Keratinocyte (primary cell): Measurements from ENCODE around the gene POLE3. TPM values are rescaled to one million over a fixed set of nuclear protein-coding genes. Genes with fewer than 3 reads are reported as not detected.

ENCODE experiments used
- DNase-seq: peaks from one replicate; pipeline ENCODE4 v3.0.0-alpha.2; 2011; ENCODE audit warnings: low read depth, missing footprints, low spot score
- FAIRE-seq: peaks from 2 replicates; lab custom pipeline; 2011; peaks lifted over from hg19 to GRCh38; lab: Jason Lieb, UNC
- H2AFZ ChIP-seq: 2 replicates; pipeline ENCODE4 v1.6.0; 2012; ENCODE audit warnings: low read length, control low read depth, inconsistent platforms; ENCODE audit not compliant: control insufficient read depth
- H3K27ac ChIP-seq: 2 replicates; pipeline ENCODE4 v1.5.1; 2011; ENCODE audit warnings: low read length; ENCODE audit not compliant: control insufficient read depth, insufficient read depth
- H3K27me3 ChIP-seq: 3 replicates; pipeline ENCODE4 v1.6.0; 2011; ENCODE audit warnings: low read length; ENCODE audit not compliant: control insufficient read depth, insufficient read depth; ENCODE audit errors: extremely low read depth
- H3K36me3 ChIP-seq, 2 experiments: 2 replicates in 1 of 2; 3 replicates in 1 of 2; pipeline ENCODE4 v1.5.1; 2011; ENCODE audit warnings: low read length in 2 of 2, mild to moderate bottlenecking in 1 of 2; ENCODE audit not compliant: control insufficient read depth in 2 of 2, insufficient read depth in 2 of 2; ENCODE audit errors: extremely low read depth in 1 of 2
- H3K4me1 ChIP-seq: 3 replicates; pipeline ENCODE4 v1.5.1; 2011; ENCODE audit warnings: low read length; ENCODE audit not compliant: control insufficient read depth, insufficient read depth; ENCODE audit errors: extremely low read depth
- H3K4me2 ChIP-seq: 3 replicates; pipeline ENCODE4 v1.6.0; 2011; ENCODE audit warnings: low read depth, low read length; ENCODE audit not compliant: control insufficient read depth, insufficient read depth; ENCODE audit errors: extremely low read depth
- H3K4me3 ChIP-seq, 3 experiments: fragments of 200-600 bp in 1 of 3; sonication (generic) in 1 of 3; 2 replicates in 2 of 3; 3 replicates in 1 of 3; pipeline ENCODE4 v1.5.1; 2011 to 2016; ENCODE audit warnings: low read length in 3 of 3, mild to moderate bottlenecking in 3 of 3, control low read depth in 2 of 3, inconsistent platforms in 1 of 3, low read depth in 1 of 3, mixed read lengths in 1 of 3, mixed run types in 1 of 3, moderate library complexity in 1 of 3; ENCODE audit not compliant: control insufficient read depth in 2 of 3, insufficient read depth in 2 of 3; ENCODE audit errors: extremely low read depth in 1 of 3
- H3K79me2 ChIP-seq: 2 replicates; pipeline ENCODE4 v1.6.0; 2012; ENCODE audit warnings: low read length; ENCODE audit not compliant: control insufficient read depth, insufficient read depth
- H3K9ac ChIP-seq: 3 replicates; pipeline ENCODE4 v1.6.0; 2011; ENCODE audit warnings: low read length; ENCODE audit not compliant: control insufficient read depth, insufficient read depth; ENCODE audit errors: extremely low read depth
- H3K9me1 ChIP-seq: 3 replicates; pipeline ENCODE4 v1.6.0; 2011; ENCODE audit warnings: low read length; ENCODE audit not compliant: control insufficient read depth, insufficient read depth; ENCODE audit errors: extremely low read depth
- H3K9me3 ChIP-seq: 2 replicates; pipeline ENCODE4 v1.5.1; 2012; ENCODE audit warnings: low read depth, low read length; ENCODE audit not compliant: control insufficient read depth
- H4K20me1 ChIP-seq: 3 replicates; pipeline ENCODE4 v1.6.0; 2011; ENCODE audit warnings: low read length; ENCODE audit not compliant: control insufficient read depth, insufficient read depth; ENCODE audit errors: extremely low read depth
- EZH2 ChIP-seq: IDR thresholded peaks from one replicate; pipeline ENCODE4 v1.6.1; 2012; ENCODE audit warnings: inconsistent platforms, mild to moderate bottlenecking, low read length, moderate library complexity
- dilution Hi-C: fragments of 300-500 bp; cut with MboI; formaldehyde crosslinking; loops from one replicate; pipeline ENCODE4 v1.7.0; 2020; ENCODE audit warnings: low sequenced_read_pairs; ENCODE audit not compliant: extremely low pct_ligation_motif_present
- polyA plus RNA-seq, 5 experiments: library from polyadenylated mRNA; depleted of rRNA in 3 of 5; stranded (reverse) in 3 of 5; stranded (forward) in 1 of 5; unstranded in 1 of 5; fragments of >200 nt; gene quantifications; 1 replicate in 1 of 5; 2 replicates in 3 of 5; 3 replicates in 1 of 5; pipeline versions ENCODE4 v1.2.1 to v1.2.3, GENCODE V29; 2011 to 2012; ENCODE audit warnings: missing spikeins in 2 of 5, low read depth in 1 of 5, low replicate concordance in 1 of 5
- TF ChIP-seq, protein P1 (sequence below), 3 experiments: IDR thresholded peaks in 1 of 3; conservative IDR thresholded peaks in 1 of 3; optimal IDR thresholded peaks in 1 of 3; 2 replicates in 2 of 3; 3 replicates in 1 of 3; pipeline versions ENCODE3 to v1.5.1; 2011; ENCODE audit warnings: low read length in 3 of 3, mild to moderate bottlenecking in 3 of 3, moderate library complexity in 2 of 3, control low read depth in 1 of 3, inconsistent platforms in 1 of 3; ENCODE audit not compliant: insufficient read depth in 2 of 3; ENCODE audit errors: extremely low read depth in 1 of 3

POLE3 gene
- polyA plus RNA-seq, 1 donor (not counting 4 experiments of a cell fraction or from before 2014, with no cell fraction given), result 77.2 TPM

DNA sequence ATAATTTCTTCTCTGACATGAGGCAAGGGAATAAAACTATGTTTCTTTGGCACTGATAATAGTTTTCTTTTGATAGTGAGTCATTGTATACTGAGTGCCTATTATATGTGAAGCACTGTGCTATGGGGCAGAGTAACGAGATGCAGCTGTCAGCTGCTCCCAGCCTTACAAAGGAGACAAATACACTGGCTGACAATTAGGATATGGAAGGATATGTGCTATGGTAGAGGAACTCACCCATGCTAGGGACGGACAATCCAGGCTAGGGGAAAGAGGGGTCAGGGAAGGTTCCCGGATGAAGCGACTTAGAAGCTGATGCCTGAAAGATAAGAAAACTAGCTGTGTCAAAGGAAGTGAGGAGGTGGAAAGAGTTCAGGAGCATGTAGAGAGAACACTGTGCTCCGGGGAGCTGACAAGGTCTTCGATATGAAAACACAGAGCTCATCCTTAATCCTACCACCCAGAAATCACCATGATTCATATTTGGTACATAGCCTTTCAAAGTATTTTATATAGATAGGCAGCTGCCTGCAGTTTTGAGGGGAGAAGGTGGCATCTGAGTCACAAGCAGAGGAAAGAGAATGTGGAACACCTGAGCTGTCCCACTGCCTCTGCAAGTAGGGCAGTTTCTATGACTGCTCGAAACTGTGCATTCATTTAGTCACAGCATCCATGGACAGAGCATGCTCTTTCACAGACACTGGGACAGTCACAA lies 49.0 kb downstream of the POLE3 start:
- no peak for FAIRE-seq
- H3K27ac ChIP-seq, result no peak overlapping the region

DNA sequence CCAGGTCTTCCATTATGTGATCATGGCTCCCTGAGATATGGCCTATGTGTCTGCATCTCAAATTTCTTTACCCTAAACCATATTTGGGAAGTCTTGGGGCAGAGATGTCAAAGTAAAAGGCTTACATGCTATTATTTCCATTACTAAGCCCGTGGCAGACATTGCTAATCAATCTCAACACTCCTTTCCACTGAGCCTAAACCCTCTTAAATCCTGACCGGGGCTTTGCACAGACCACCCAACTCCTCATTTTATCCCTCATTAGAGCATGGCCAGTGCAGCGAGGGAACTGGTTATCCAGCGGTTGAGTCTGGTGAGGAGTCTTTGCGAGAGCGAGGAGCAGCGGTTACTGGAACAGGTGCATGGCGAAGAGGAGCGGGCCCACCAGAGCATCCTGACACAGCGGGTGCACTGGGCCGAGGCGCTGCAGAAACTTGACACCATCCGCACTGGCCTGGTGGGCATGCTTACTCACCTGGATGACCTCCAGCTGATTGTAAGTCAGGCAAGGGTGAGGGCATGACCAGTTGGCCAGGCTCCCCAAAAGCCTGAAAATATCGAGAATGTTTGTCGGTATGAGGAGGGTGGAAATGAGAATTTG lies 50.1 kb downstream of the POLE3 start:
- no peak for FAIRE-seq

More for the DNA sequence above, 49.0 kb downstream of the POLE3 start:
- Histone ChIP-seq H3K36me3 (no peaks in the 10 kb centered on the region), H3K79me2 (no peaks in the 10 kb centered on the region), H3K9ac (no peak overlapping the region), H3K4me3 (no peak overlapping the region), H3K27me3 (no peaks in the 10 kb centered on the region), H2AFZ (no peak overlapping the region), H3K4me2 (no peak overlapping the region), H4K20me1 (no peaks in the 10 kb centered on the region), H3K9me3 (no peaks in the 10 kb centered on the region), H3K9me1 (no peaks in the 10 kb centered on the region), H3K4me1 (no peaks in the 10 kb centered on the region)
- TF ChIP-seq, protein P1, sequence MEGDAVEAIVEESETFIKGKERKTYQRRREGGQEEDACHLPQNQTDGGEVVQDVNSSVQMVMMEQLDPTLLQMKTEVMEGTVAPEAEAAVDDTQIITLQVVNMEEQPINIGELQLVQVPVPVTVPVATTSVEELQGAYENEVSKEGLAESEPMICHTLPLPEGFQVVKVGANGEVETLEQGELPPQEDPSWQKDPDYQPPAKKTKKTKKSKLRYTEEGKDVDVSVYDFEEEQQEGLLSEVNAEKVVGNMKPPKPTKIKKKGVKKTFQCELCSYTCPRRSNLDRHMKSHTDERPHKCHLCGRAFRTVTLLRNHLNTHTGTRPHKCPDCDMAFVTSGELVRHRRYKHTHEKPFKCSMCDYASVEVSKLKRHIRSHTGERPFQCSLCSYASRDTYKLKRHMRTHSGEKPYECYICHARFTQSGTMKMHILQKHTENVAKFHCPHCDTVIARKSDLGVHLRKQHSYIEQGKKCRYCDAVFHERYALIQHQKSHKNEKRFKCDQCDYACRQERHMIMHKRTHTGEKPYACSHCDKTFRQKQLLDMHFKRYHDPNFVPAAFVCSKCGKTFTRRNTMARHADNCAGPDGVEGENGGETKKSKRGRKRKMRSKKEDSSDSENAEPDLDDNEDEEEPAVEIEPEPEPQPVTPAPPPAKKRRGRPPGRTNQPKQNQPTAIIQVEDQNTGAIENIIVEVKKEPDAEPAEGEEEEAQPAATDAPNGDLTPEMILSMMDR (optimal IDR thresholded peaks at IDR 0.05 in 1 of 3, IDR thresholded peaks at IDR 0.05 in 1 of 3, conservative IDR thresholded peaks at IDR 0.05 in 1 of 3; ENCODE audit: extremely low read depth in 1 of 3, insufficient read depth in 2 of 3, low read length in 3 of 3), result no peak
- no peak for TF ChIP-seq EZH2
- dilution Hi-C loops, result no loop called here
- DNase-seq, result no peak

More for the DNA sequence above, 50.1 kb downstream of the POLE3 start:
- Histone ChIP-seq H3K79me2 (no peaks in the 10 kb centered on the region), H3K27me3 (no peaks in the 10 kb centered on the region), H3K9ac (no peak overlapping the region), H3K9me3 (no peaks in the 10 kb centered on the region), H2AFZ (no peak overlapping the region), H3K27ac (no peak overlapping the region), H3K4me1 (no peaks in the 10 kb centered on the region), H3K9me1 (no peaks in the 10 kb centered on the region), H3K36me3 (no peaks in the 10 kb centered on the region), H3K4me3 (no peak overlapping the region), H4K20me1 (no peaks in the 10 kb centered on the region), H3K4me2 (no peak overlapping the region)
- dilution Hi-C loops, result no loop called here
- DNase-seq, result no peak
- TF ChIP-seq, protein P1 (optimal IDR thresholded peaks at IDR 0.05 in 1 of 3, IDR thresholded peaks at IDR 0.05 in 1 of 3, conservative IDR thresholded peaks at IDR 0.05 in 1 of 3; ENCODE audit: extremely low read depth in 1 of 3, insufficient read depth in 2 of 3, low read length in 3 of 3), result no peak
- TF ChIP-seq EZH2, result no peak
